IMR-90 (cell line): ENCODE data around the gene NKAIN1. TPM values are rescaled to one million over a fixed set of nuclear protein-coding genes. Genes with fewer than 3 reads are reported as not detected.

ENCODE experiments used
- ATAC-seq: fragments of 200-7000 bp; cut with Tn5 transposase; 2 replicates; pipeline ENCODE4 v1.9.1; 2020; ENCODE audit warnings: low read depth, mild to moderate bottlenecking, moderate library complexity
- BruUV-seq: library from RNA; stranded (reverse); fragments of 400-500 nt; replicated peaks from 2 replicates; lab custom pipeline; 2021; lab: Mats Ljungman, UMichigan
- CTCF ChIA-PET: fragments of 300-600 bp; formaldehyde crosslinking; extraction: SDS; loops from one replicate; lab custom pipeline; 2021; ENCODE audit warnings: antibody characterized with exemption; lab: Yijun Ruan, JAX
- POLR2A ChIA-PET: fragments of 300-600 bp; sonication (Branson Sonifier 250); formaldehyde crosslinking; loops from one replicate; lab custom pipeline; 2022; ENCODE audit warnings: antibody characterized with exemption; ENCODE audit not compliant: unreplicated experiment; lab: Charles Lee
- DNase-seq: peaks from one replicate; pipeline ENCODE4 v3.0.0; 2013
- H2AFZ ChIP-seq: replicated peaks from 2 replicates; pipeline ENCODE3; 2013; ENCODE audit warnings: low read length, mild to moderate bottlenecking; ENCODE audit not compliant: poor library complexity
- H2AK5ac ChIP-seq: 2 replicates; pipeline ENCODE4 v1.6.1; 2013; ENCODE audit warnings: low read depth, low read length, inconsistent platforms
- H2AK9ac ChIP-seq: replicated peaks from 2 replicates; pipeline ENCODE3; 2013; ENCODE audit warnings: mild to moderate bottlenecking, low read depth, low read length, moderate library complexity; ENCODE audit not compliant: poor library complexity
- H2BK120ac ChIP-seq: 2 replicates; pipeline ENCODE4 v1.6.1; 2013; ENCODE audit warnings: low read depth, low read length, inconsistent platforms
- H2BK15ac ChIP-seq: 3 replicates; pipeline ENCODE4 v1.6.1; 2013; ENCODE audit warnings: low read depth, low read length, inconsistent platforms
- H2BK20ac ChIP-seq: 2 replicates; pipeline ENCODE4 v1.6.1; 2013; ENCODE audit warnings: low read depth, mild to moderate bottlenecking, inconsistent platforms, low read length, moderate library complexity
- H2BK5ac ChIP-seq: 2 replicates; pipeline ENCODE4 v1.6.1; 2013; ENCODE audit warnings: mild to moderate bottlenecking, low read depth, low read length, inconsistent platforms; ENCODE audit not compliant: poor library complexity, severe bottlenecking
- H3K14ac ChIP-seq: replicated peaks from 2 replicates; pipeline ENCODE4 v1.6.1; 2013; ENCODE audit warnings: low read depth, low read length, inconsistent platforms
- H3K18ac ChIP-seq: 2 replicates; pipeline ENCODE4 v1.6.1; 2013; ENCODE audit warnings: low read depth, low read length, control low read depth
- H3K23ac ChIP-seq: 2 replicates; pipeline ENCODE4 v1.6.1; 2013; ENCODE audit warnings: low read depth, low read length, inconsistent platforms
- H3K27ac ChIP-seq: 2 replicates; pipeline ENCODE4 v1.5.1; 2013; ENCODE audit warnings: mild to moderate bottlenecking, control low read depth, low read length; ENCODE audit not compliant: insufficient read depth
- H3K27me3 ChIP-seq: 2 replicates; pipeline ENCODE4 v1.6.1; 2013; ENCODE audit warnings: low read length; ENCODE audit not compliant: control insufficient read depth, insufficient read depth
- H3K36me3 ChIP-seq: 2 replicates; pipeline ENCODE4 v1.6.1; 2013; ENCODE audit warnings: low read length, mixed read lengths; ENCODE audit not compliant: control insufficient read depth, insufficient read depth
- H3K4ac ChIP-seq: 2 replicates; pipeline ENCODE4 v1.6.1; 2013; ENCODE audit warnings: low read depth, low read length, inconsistent platforms
- H3K4me1 ChIP-seq: 2 replicates; pipeline ENCODE4 v1.6.1; 2013; ENCODE audit warnings: low read length, mixed read lengths; ENCODE audit not compliant: control insufficient read depth, insufficient read depth
- H3K4me2 ChIP-seq: 2 replicates; pipeline ENCODE4 v1.6.1; 2013; ENCODE audit warnings: low read depth, mild to moderate bottlenecking, control low read depth, low read length, moderate library complexity
- H3K4me3 ChIP-seq: 2 replicates; pipeline ENCODE4 v1.5.1; 2013; ENCODE audit warnings: low read depth, mild to moderate bottlenecking, control low read depth, low read length, moderate library complexity; ENCODE audit not compliant: insufficient read depth
- H3K56ac ChIP-seq: 2 replicates; pipeline ENCODE4 v1.6.1; 2013; ENCODE audit warnings: low read length, inconsistent platforms; ENCODE audit not compliant: insufficient read depth; ENCODE audit errors: extremely low read depth
- H3K79me1 ChIP-seq, 2 experiments: 2 replicates each; pipeline ENCODE4 v1.6.1; 2013; ENCODE audit warnings: low read length in 2 of 2, inconsistent platforms in 1 of 2, low read depth in 1 of 2
- H3K9ac ChIP-seq: 2 replicates; pipeline ENCODE4 v1.6.1; 2013; ENCODE audit warnings: low read depth, low read length, control low read depth
- H3K9me1 ChIP-seq: 2 replicates; pipeline ENCODE4 v1.6.1; 2013; ENCODE audit warnings: low read length, inconsistent platforms; ENCODE audit not compliant: insufficient read depth
- H3K9me3 ChIP-seq: 2 replicates; pipeline ENCODE4 v1.6.1; 2013; ENCODE audit warnings: low read length; ENCODE audit not compliant: control insufficient read depth, insufficient read depth
- H4K20me1 ChIP-seq: 2 replicates; pipeline ENCODE4 v1.6.1; 2013; ENCODE audit warnings: low read length, inconsistent platforms; ENCODE audit not compliant: insufficient read depth
- H4K5ac ChIP-seq: 2 replicates; pipeline ENCODE4 v1.6.1; 2013; ENCODE audit warnings: mild to moderate bottlenecking, low read depth, low read length, control low read depth
- H4K8ac ChIP-seq, 2 experiments: 2 replicates each; pipeline ENCODE4 v1.6.1; 2013; ENCODE audit warnings: low read depth in 2 of 2, low read length in 2 of 2, control low read depth in 1 of 2, inconsistent platforms in 1 of 2
- H4K91ac ChIP-seq: 2 replicates; pipeline ENCODE4 v1.6.1; 2013; ENCODE audit warnings: low read depth, low read length, inconsistent platforms; ENCODE audit not compliant: insufficient read depth
- CEBPB ChIP-seq: IDR thresholded peaks from 2 replicates; pipeline ENCODE4 v1.6.1; 2012; ENCODE audit warnings: low read depth, low read length, improper control_type of control experiment
- MAZ ChIP-seq: IDR thresholded peaks from 2 replicates; pipeline ENCODE4 v1.6.1; 2012; ENCODE audit warnings: low read depth, mild to moderate bottlenecking, low read length, improper control_type of control experiment, moderate library complexity, borderline replicate concordance
- RAD21 ChIP-seq: IDR thresholded peaks from 2 replicates; pipeline ENCODE4 v1.6.1; 2012; ENCODE audit warnings: low read length, improper control_type of control experiment
- SMC3 ChIP-seq: fragments of 150-350 bp; IDR thresholded peaks from 2 replicates; pipeline ENCODE4 v1.6.1; 2016; ENCODE audit warnings: low read depth, mild to moderate bottlenecking, antibody characterized with exemption, low read length, moderate library complexity
- WGBS, 2 experiments: methylation state at CpG; one replicate each; pipeline versions ENCODE4 v1.1.5 to v1.1.7; 2013; ENCODE audit warnings: missing lambda C conversion rate in 2 of 2; ENCODE audit not compliant: insufficient read length in 1 of 2; ENCODE audit errors: extremely low coverage in 2 of 2; 5-methylcytosine and 5-hydroxymethylcytosine counted together
- dilution Hi-C: fragments of 300-500 bp; cut with HindIII; formaldehyde crosslinking; loops from one replicate; pipeline ENCODE4 v1.14.3; 2018; ENCODE audit warnings: low sequenced_read_pairs; ENCODE audit not compliant: unreplicated experiment
- in situ Hi-C: fragments of 300-500 bp; cut with MboI; formaldehyde crosslinking; loops from 3 replicates; pipeline ENCODE4 v1.14.3; 2019; ENCODE audit warnings: low sequenced_read_pairs, inconsistent platforms, mixed read lengths
- intact Hi-C: fragments of 100-400 bp; cut with micrococcal nuclease; formaldehyde crosslinking; loops from 2 replicates; pipeline ENCODE4 v1.10.0; 2022
- polyA plus RNA-seq, 3 experiments: library from polyadenylated mRNA; depleted of rRNA; stranded (reverse); fragments of >200 nt; gene quantifications; 2 replicates each; pipeline ENCODE4 v1.2.3, GENCODE V29; 2012; ENCODE audit warnings: low replicate concordance in 1 of 3
- total RNA-seq: library from RNA; depleted of rRNA; stranded (reverse); fragments of >200 nt; gene quantifications from 2 replicates; pipeline ENCODE4 v1.2.3, GENCODE V29; 2012

NKAIN1 gene
- total and polyA plus RNA-seq, 2 of the 4 experiments (the other 2 are of a cell fraction), result under 0.01 to 0.09 TPM

GRCh38 chr1:31135973-31136600, 103.6 kb downstream of the NKAIN1 start:
- Histone ChIP-seq H2BK15ac (no peak overlapping the region), H3K56ac (no peak overlapping the region), H2AK5ac (no peak overlapping the region), H3K4me2 (no peak overlapping the region), H3K27me3 (peaks cover 3% of the 10 kb centered on the region), H4K20me1 (no peaks in the 10 kb centered on the region), H3K9me3 (no peaks in the 10 kb centered on the region), H3K18ac (no peak overlapping the region), H4K91ac (no peak overlapping the region), H3K23ac (no peak overlapping the region), H2AFZ (no peak overlapping the region), H3K27ac (no peak overlapping the region), H3K4ac (no peak overlapping the region), H2BK5ac (no peak overlapping the region), H4K5ac (no peak overlapping the region), H2BK120ac (no peak overlapping the region), H3K14ac (no peak overlapping the region), H4K8ac (no peak overlapping the region), H2BK20ac (no peak overlapping the region), H3K9me1 (no peaks in the 10 kb centered on the region), H3K9ac (no peak overlapping the region), H3K4me3 (no peak overlapping the region), H3K79me1 (no peaks in the 10 kb centered on the region), H3K4me1 (no peaks in the 10 kb centered on the region), H3K36me3 (no peaks in the 10 kb centered on the region), H2AK9ac (no peak overlapping the region)
- ChIA-PET POLR2A (no interaction called here), CTCF (interaction anchor here (1.1 kb wide), 1 partner anchor 9 kb away, joined by 3 read pairs; no protein-coding TSS in a partner anchor)
- dilution Hi-C loops (no loop called here), in situ Hi-C loops (no loop called here), intact Hi-C loops (no loop called here)
- DNase-seq (no peak), ATAC-seq (no peak)
- BruUV-seq, result no TSS peak
- WGBS, 2 experiments, result no CpG with 5 or more reads among the region's 2 CpGs
- TF ChIP-seq MAZ, result no peak
- TF ChIP-seq SMC3, result no peak
- no peak for TF ChIP-seq RAD21
- no peak for TF ChIP-seq CEBPB
